GM19025 (cell line): ENCODE measurements around the gene TOX2.

Experiments
- ATAC-seq: cut with Tn5 transposase; IDR thresholded peaks from one replicate; pipeline ENCODE4 v1.9.1; 2021; ENCODE audit warnings: mild to moderate bottlenecking, low read depth, moderate library complexity; ENCODE audit not compliant: unreplicated experiment

TOX2 gene

GRCh38 chr20:43938932-43939761 lies 24.5 kb downstream of the TOX2 start:
- ATAC-seq: no peak

GRCh38 chr20:43939762-43940121 lies 25.1 kb downstream of the TOX2 start:
- no peak for ATAC-seq

- ATAC-seq: no peak
These were observed 26.0 kb downstream of the TOX2 start for GRCh38 chr20:43940518-43941225.

- no peak for ATAC-seq
These were observed 27.0 kb downstream of the TOX2 start for GRCh38 chr20:43941476-43942200.

GRCh38 chr20:43942201-43942590 lies 27.5 kb downstream of the TOX2 start:
- ATAC-seq: no peak

GRCh38 chr20:43942667-43943285 lies 28.1 kb downstream of the TOX2 start:
- no peak for ATAC-seq

GRCh38 chr20:43943725-43944124 lies 29.1 kb downstream of the TOX2 start:
- ATAC-seq: no peak

GRCh38 chr20:43944653-43945235 lies 30.1 kb downstream of the TOX2 start:
- ATAC-seq: no peak

GRCh38 chr20:43945391-43946205 lies 30.9 kb downstream of the TOX2 start:
- no peak for ATAC-seq

- ATAC-seq: no peak
These were observed 31.5 kb downstream of the TOX2 start for GRCh38 chr20:43946206-43946491.

- ATAC-seq: no peak
These were observed 32.1 kb downstream of the TOX2 start for GRCh38 chr20:43946659-43947315.

- ATAC-seq: no peak
These were observed 32.7 kb downstream of the TOX2 start for GRCh38 chr20:43947316-43947710.

GRCh38 chr20:43948455-43948854 lies 33.8 kb downstream of the TOX2 start:
- no peak for ATAC-seq

GRCh38 chr20:43949248-43949647 lies 34.6 kb downstream of the TOX2 start:
- ATAC-seq: no peak

- peak; percentile 76 for ATAC-seq
These were observed 35.3 kb downstream of the TOX2 start for GRCh38 chr20:43949741-43950618.

- ATAC-seq: no peak
These were observed 39.4 kb downstream of the TOX2 start for GRCh38 chr20:43953919-43954592.

GRCh38 chr20:43954704-43955061 lies 40.0 kb downstream of the TOX2 start:
- ATAC-seq: no peak
